Measurements from ENCODE around the gene TMEM219. TPM values are rescaled to one million over a fixed set of nuclear protein-coding genes. Genes with fewer than 3 reads are reported as not detected.

Gene TMEM219
- total RNA-seq, 1 experiment from 2014 or later = 48.3 TPM

- intact Hi-C loops (cut with micrococcal nuclease; ENCODE audit: unreplicated experiment) = no loop called here
- H3K4me3 ChIP-seq (ENCODE audit: low read depth, low read length, poor library complexity, severe bottlenecking) = no peak overlapping the region
- TF ChIP-seq CTCF (conservative IDR thresholded peaks at IDR 0.05; ENCODE audit: low read depth, low read length) (no peak), EZH2 (IDR thresholded peaks at IDR 0.05; ENCODE audit: borderline replicate concordance, low read depth, low read length, poor library complexity, severe bottlenecking) (no peak)
- DNase-seq (ENCODE audit: low spot score) = no peak
- H3K9me3 ChIP-seq (ENCODE audit: low read depth, low read length, poor library complexity, severe bottlenecking) = no peaks in the 10 kb centered on the region
- CTCF ChIA-PET = no interaction called here
- H3K27ac ChIP-seq (ENCODE audit: low read depth, low read length, poor library complexity, severe bottlenecking) = no peak overlapping the region
- POLR2A ChIA-PET (ENCODE audit: low non-redundant PET) = no interaction called here
- no TSS peak for BruUV-seq (replicated peaks)
- H3K4me1 ChIP-seq (ENCODE audit: insufficient read depth, low read length, poor library complexity, severe bottlenecking) = no peaks in the 10 kb centered on the region
- no peaks in the 10 kb centered on the region for H3K36me3 ChIP-seq (ENCODE audit: insufficient read depth, low read length, poor library complexity, severe bottlenecking)
- H3K27me3 ChIP-seq (replicated peaks; ENCODE audit: insufficient read depth, low read depth, low read length, poor library complexity) = no peaks in the 10 kb centered on the region
Observed at GRCh38 chr16:29950806-29951461, 10.9 kb upstream of the TMEM219 start.

- no peak for DNase-seq (ENCODE audit: low spot score)
- H3K27me3 ChIP-seq (replicated peaks; ENCODE audit: insufficient read depth, low read depth, low read length, poor library complexity) = no peaks in the 10 kb centered on the region
- CTCF ChIA-PET = no interaction called here
- intact Hi-C loops (cut with micrococcal nuclease; ENCODE audit: unreplicated experiment) = no loop called here
- H3K36me3 ChIP-seq (ENCODE audit: insufficient read depth, low read length, poor library complexity, severe bottlenecking) = no peaks in the 10 kb centered on the region
- no TSS peak for BruUV-seq (replicated peaks)
- POLR2A ChIA-PET (ENCODE audit: low non-redundant PET) = no interaction called here
- H3K4me1 ChIP-seq (ENCODE audit: insufficient read depth, low read length, poor library complexity, severe bottlenecking) = no peaks in the 10 kb centered on the region
- no peak for TF ChIP-seq EZH2 (IDR thresholded peaks at IDR 0.05; ENCODE audit: borderline replicate concordance, low read depth, low read length, poor library complexity, severe bottlenecking)
- TF ChIP-seq CTCF (conservative IDR thresholded peaks at IDR 0.05; ENCODE audit: low read depth, low read length) = no peak
- no peak overlapping the region for H3K4me3 ChIP-seq (ENCODE audit: low read depth, low read length, poor library complexity, severe bottlenecking)
- H3K9me3 ChIP-seq (ENCODE audit: low read depth, low read length, poor library complexity, severe bottlenecking) = no peaks in the 10 kb centered on the region
- H3K27ac ChIP-seq (ENCODE audit: low read depth, low read length, poor library complexity, severe bottlenecking) = no peak overlapping the region
Observed at GRCh38 chr16:29951625-29952365, 10.1 kb upstream of the TMEM219 start.

GRCh38 chr16:29958756-29959155, 3.1 kb upstream of the TMEM219 start:
- Histone ChIP-seq H3K4me1 (ENCODE audit: insufficient read depth, low read length, poor library complexity, severe bottlenecking) (peaks cover 13% of the 10 kb centered on the region), H3K9me3 (ENCODE audit: low read depth, low read length, poor library complexity, severe bottlenecking) (no peaks in the 10 kb centered on the region), H3K36me3 (ENCODE audit: insufficient read depth, low read length, poor library complexity, severe bottlenecking) (no peaks in the 10 kb centered on the region), H3K27me3 (replicated peaks; ENCODE audit: insufficient read depth, low read depth, low read length, poor library complexity) (no peaks in the 10 kb centered on the region), H3K4me3 (ENCODE audit: low read depth, low read length, poor library complexity, severe bottlenecking) (no peak overlapping the region), H3K27ac (ENCODE audit: low read depth, low read length, poor library complexity, severe bottlenecking) (no peak overlapping the region)
- intact Hi-C loops (cut with micrococcal nuclease; ENCODE audit: unreplicated experiment) = no loop called here
- BruUV-seq (replicated peaks) = no TSS peak
- ChIA-PET CTCF (no interaction called here), POLR2A (ENCODE audit: low non-redundant PET) (interaction anchor here (0.7 kb wide), 1 partner anchor 145 kb away, joined by 5 read pairs; no protein-coding TSS in a partner anchor)
- DNase-seq (ENCODE audit: low spot score) = no peak
- TF ChIP-seq EZH2 (IDR thresholded peaks at IDR 0.05; ENCODE audit: borderline replicate concordance, low read depth, low read length, poor library complexity, severe bottlenecking) (no peak), CTCF (conservative IDR thresholded peaks at IDR 0.05; ENCODE audit: low read depth, low read length) (no peak)
